Brain microvascular endothelial cell (primary cell): ENCODE measurements around the gene OGDH.
A peak's percentile ranks its signal among the peaks of the same experiment; 100 is the strongest.

ENCODE experiments used
- DNase-seq: peaks from one replicate; pipeline ENCODE4 v3.0.0-alpha.2; 2020
- H3K27ac ChIP-seq: fragments of 250-450 bp; sonication (Bioruptor Pico); 2 replicates; pipeline ENCODE4 v1.5.1; 2020; ENCODE audit warnings: mild to moderate bottlenecking, moderate library complexity
- H3K27me3 ChIP-seq: fragments of 250-450 bp; sonication (Bioruptor Pico); replicated peaks from 2 replicates; pipeline ENCODE4 v1.5.1; 2020; ENCODE audit warnings: mild to moderate bottlenecking
- H3K36me3 ChIP-seq: fragments of 250-450 bp; sonication (Bioruptor Pico); replicated peaks from 2 replicates; pipeline ENCODE4 v1.5.1; 2020; ENCODE audit warnings: mild to moderate bottlenecking
- H3K4me3 ChIP-seq: 2 replicates; pipeline ENCODE4 v1.5.1; 2011; ENCODE audit warnings: low read depth, mild to moderate bottlenecking, control low read depth, low read length, moderate library complexity
- in situ Hi-C: cut with HindIII; loops from 2 replicates; pipeline ENCODE4 v1.10.0; 2017; ENCODE audit warnings: low sequenced_read_pairs, low pct_ligation_motif_present
- TF ChIP-seq, protein P1 (sequence below): IDR thresholded peaks from 2 replicates; pipeline ENCODE4 v1.5.1; 2011; ENCODE audit warnings: low read depth, mild to moderate bottlenecking, moderate library complexity, low read length, control low read depth, inconsistent platforms; ENCODE audit errors: missing control alignments

Gene OGDH

DNA sequence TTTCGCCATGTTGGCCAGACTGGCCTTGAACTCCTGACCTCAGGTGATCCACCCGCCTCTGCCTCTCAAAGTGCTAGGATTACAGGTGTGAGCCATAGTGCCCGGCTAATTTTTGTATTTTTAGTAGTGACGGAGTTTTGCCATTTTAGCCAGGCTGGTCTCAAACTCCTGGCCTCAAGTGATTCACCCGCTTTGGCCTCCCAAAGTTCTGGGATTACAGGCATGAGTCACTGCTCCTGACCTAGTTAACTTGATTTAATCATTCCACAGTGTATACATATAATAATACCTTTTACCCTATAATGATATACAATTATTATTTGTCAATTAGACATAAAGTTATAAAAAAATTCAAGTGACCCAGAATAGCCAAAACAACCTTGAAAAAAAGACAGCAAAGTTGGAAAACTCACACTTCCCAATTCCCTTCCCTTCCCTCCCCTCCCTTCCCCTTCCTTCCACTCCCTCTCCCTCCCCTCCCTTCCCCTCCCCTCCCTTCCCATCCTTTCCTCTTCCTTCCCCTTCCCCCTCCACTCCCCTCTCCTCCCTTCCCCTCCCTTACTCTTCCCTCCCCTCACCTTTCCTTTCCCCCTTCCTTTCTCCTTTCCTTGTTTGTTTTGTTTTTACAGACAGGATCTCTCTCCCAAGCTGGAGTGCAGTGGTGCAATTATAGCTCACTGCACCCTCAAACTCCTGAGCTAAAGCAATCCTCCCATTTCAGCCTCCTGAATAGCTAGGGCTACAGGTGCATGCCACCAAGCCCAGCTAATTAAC, 127.5 kb downstream of the OGDH start:
- peak; percentile 90 for DNase-seq
- Histone ChIP-seq H3K27me3 (no peaks in the 10 kb centered on the region), H3K27ac (peak overlapping the region; percentile 99), H3K4me3 (no peak overlapping the region), H3K36me3 (no peaks in the 10 kb centered on the region)
- in situ Hi-C loops, result no loop called here
- TF ChIP-seq, protein P1, sequence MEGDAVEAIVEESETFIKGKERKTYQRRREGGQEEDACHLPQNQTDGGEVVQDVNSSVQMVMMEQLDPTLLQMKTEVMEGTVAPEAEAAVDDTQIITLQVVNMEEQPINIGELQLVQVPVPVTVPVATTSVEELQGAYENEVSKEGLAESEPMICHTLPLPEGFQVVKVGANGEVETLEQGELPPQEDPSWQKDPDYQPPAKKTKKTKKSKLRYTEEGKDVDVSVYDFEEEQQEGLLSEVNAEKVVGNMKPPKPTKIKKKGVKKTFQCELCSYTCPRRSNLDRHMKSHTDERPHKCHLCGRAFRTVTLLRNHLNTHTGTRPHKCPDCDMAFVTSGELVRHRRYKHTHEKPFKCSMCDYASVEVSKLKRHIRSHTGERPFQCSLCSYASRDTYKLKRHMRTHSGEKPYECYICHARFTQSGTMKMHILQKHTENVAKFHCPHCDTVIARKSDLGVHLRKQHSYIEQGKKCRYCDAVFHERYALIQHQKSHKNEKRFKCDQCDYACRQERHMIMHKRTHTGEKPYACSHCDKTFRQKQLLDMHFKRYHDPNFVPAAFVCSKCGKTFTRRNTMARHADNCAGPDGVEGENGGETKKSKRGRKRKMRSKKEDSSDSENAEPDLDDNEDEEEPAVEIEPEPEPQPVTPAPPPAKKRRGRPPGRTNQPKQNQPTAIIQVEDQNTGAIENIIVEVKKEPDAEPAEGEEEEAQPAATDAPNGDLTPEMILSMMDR, result no peak

DNA sequence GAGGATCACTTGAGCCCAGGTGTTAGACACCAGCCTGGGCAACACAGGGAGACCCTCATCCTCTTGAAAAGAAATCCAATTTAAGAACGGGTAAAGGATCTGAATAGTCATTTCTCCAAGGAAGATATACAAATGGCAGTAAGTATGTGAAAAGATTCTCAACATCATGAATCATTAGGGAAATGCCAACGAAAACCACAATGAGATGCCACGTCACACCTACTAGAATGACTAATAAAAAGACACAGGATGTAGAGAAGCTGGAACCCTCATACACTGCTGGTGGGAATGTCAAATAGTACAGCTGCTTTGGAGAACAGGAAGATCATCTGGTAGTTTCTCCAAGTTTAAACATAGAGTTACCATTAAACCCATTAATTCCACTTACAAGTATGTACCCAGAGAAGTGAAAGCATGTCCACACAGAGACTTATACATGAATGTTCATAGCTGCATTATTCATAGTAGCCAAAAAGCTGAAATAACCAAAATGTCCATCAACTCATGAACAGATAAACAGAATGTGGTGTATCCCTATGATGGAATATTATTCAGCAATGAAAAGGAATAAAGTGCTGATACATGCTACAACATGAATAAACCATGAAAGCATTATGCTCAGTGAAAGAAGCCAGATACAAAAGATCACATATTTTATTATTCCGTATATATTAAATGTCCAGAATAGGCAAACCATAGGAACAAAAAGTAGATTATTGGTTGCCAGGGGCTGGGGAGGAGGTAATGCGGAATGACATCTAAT, 129.2 kb downstream of the OGDH start:
- in situ Hi-C loops, result no loop called here
- H3K4me3 ChIP-seq, result no peak overlapping the region

DNA sequence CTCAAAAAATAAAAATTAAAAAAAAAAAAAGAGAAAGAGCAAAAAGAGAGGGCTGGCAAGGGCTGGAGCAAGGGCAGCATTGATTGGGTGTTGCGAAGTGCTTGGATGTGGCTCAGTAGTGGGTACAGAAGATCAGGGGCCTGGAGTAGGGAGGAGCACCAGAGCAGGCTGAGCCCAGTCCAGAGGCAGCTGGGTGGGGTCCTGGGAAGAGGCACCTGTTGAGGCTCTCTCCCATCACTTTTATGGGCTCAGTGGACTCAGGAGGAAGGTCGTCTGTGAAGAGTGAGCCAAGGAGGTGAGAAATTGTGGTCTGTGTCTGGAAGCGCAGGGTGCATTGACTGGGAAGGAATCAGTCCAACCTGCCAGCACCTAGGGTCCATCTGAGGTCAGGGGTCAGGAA, 130.5 kb downstream of the OGDH start:
- TF ChIP-seq, protein P1, result no peak

More for the DNA sequence above, 129.2 kb downstream of the OGDH start:
- DNase-seq, result peak; percentile 97
- H3K36me3 ChIP-seq, result no peaks in the 10 kb centered on the region
- TF ChIP-seq, protein P1, result no peak
- H3K27me3 ChIP-seq, result no peaks in the 10 kb centered on the region
- H3K27ac ChIP-seq, result peak overlapping the region; percentile 99

DNA sequence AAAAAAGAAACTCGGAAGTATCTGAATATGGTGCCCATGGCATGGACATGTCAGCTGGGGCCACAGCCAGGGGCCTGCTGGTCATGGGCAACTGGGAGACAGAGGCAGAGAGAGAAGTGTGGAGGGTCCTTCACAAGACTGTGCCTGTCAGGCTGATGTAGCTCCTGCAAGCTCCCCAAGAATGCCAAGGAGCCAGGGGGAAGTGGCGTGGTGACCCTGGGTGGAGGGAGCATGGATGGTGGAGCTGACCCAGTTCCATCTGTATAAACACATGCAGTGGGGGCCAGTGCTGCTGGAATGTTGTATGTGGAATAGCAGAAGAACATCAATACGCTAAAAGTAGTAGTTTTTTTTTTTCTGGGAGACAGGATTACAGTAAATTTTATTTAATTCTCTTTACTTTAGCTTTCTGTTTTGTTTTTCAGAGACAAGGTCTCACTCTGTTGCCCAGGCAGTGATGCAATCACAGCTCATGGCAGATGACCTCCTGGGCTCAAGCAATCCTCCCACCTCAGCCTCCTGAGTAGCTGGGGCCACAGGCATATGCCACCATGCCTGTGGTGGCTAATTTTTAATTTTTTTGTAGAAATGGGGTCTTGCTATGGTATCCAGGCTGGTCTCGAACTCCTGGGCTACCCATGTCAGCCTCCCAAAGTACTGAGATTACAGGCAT, 131.8 kb downstream of the OGDH start:
- no peak overlapping the region for H3K27ac ChIP-seq
- TF ChIP-seq, protein P1, result no peak
- H3K36me3 ChIP-seq, result no peaks in the 10 kb centered on the region
- no peak for DNase-seq
- H3K4me3 ChIP-seq, result no peak overlapping the region
- in situ Hi-C loops, result no loop called here
- no peaks in the 10 kb centered on the region for H3K27me3 ChIP-seq

More for the DNA sequence above, 130.5 kb downstream of the OGDH start:
- no peaks in the 10 kb centered on the region for H3K36me3 ChIP-seq
- no peak overlapping the region for H3K27ac ChIP-seq
- H3K4me3 ChIP-seq, result no peak overlapping the region
- no peak for DNase-seq
- in situ Hi-C loops, result no loop called here
- no peaks in the 10 kb centered on the region for H3K27me3 ChIP-seq

DNA sequence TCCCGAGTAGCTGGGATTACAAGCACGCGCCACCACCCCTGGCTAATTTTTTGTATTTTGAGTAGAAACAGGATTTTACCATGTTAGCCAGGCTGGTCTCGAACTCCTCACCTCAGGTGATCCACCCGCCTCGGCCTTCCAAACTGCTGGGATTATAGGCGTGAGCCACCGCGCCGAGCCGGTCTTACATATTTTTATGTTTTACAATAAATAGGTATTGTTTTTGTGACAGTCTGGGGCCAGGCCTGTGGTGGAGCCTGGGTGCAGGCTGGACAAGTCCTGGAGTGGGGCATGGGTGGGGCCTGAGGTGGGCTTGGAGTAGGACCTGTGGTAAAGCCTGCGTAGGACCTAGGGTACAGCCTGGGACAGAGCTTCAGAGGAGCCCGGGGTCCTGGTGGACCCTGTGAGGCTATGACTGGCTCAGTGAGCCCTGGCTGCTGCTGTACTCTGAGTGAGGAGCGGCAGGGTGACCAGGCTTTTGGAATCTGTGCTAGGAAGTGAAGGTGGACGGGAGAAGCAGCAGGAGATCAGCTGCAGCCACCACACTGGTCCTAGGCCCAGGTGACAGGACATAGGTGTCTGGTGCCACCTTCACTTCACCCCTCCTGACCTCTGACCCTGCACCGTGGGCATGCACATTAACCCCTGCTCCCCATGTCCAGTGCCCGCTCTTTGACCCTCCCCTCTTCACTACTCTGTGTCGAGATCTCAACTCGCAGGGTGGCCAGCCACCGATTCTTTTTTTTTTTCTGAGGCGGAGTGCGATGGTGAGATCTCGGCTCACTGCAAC, 132.6 kb downstream of the OGDH start:
- TF ChIP-seq, protein P1, result no peak

More for the DNA sequence above, 132.6 kb downstream of the OGDH start:
- H3K36me3 ChIP-seq, result no peaks in the 10 kb centered on the region
- H3K27ac ChIP-seq, result no peak overlapping the region
- H3K27me3 ChIP-seq, result no peaks in the 10 kb centered on the region
- in situ Hi-C loops, result no loop called here
- H3K4me3 ChIP-seq, result no peak overlapping the region
- no peak for DNase-seq
